ENCODE data around the gene BEND7.

GRCh38 chr10:13526948-13527863 lies 1.6 kb downstream of the BEND7 start:
- TF ChIP-seq TAF1 (IDR thresholded peaks at IDR 0.05; ENCODE audit: low read depth, low read length) (no peak), POLR2AphosphoS5 (IDR thresholded peaks at IDR 0.05; ENCODE audit: low read depth, low read length) (no peak), POLR2A (IDR thresholded peaks at IDR 0.05; ENCODE audit: low read depth, low read length) (no peak), PAX5 (IDR thresholded peaks at IDR 0.05; ENCODE audit: insufficient read depth, low read length, severe bottlenecking) (no peak)
